Measurements from ENCODE around the gene XPO4.

XPO4 gene

GRCh38 chr13:20847296-20847695 lies 55.2 kb downstream of the XPO4 start:
- Histone ChIP-seq H3K36me3 (ENCODE audit: control insufficient read depth, low read length) (peaks cover 29% of the 10 kb centered on the region), H3K79me2 (ENCODE audit: control insufficient read depth, low read length) (peaks cover 22% of the 10 kb centered on the region), H3K27ac (ENCODE audit: low read depth, low read length) (no peak overlapping the region), H3K4me1 (ENCODE audit: control insufficient read depth, low read length) (no peaks in the 10 kb centered on the region), H4K20me1 (ENCODE audit: control insufficient read depth, insufficient read depth, low read depth, low read length) (0 out of 2 replicates have a peak, but pooled peaks cover 3% of the 10 kb centered on the region), H3K4me3 (ENCODE audit: low read length) (no peak overlapping the region), H3F3A (ENCODE audit: control insufficient read depth, insufficient read depth) (no peaks in the 10 kb centered on the region), H3K27me3 (ENCODE audit: control insufficient read depth, low read length) (no peaks in the 10 kb centered on the region), H3K9me3 (ENCODE audit: control insufficient read depth, insufficient read depth, low read length) (no peaks in the 10 kb centered on the region), H3K4me2 (ENCODE audit: low read length) (no peak overlapping the region), H3K9me2 (replicated peaks; ENCODE audit: control insufficient read depth, low read length) (no peaks in the 10 kb centered on the region)
- TF ChIP-seq CTCF (IDR thresholded peaks at IDR 0.05; ENCODE audit: low read depth, low read length, poor library complexity, severe bottlenecking) (no peak), EZH2phosphoT487 (IDR thresholded peaks at IDR 0.05; ENCODE audit: borderline replicate concordance, low read length) (no peak)

GRCh38 chr13:20843166-20843565 lies 59.4 kb downstream of the XPO4 start:
- H3K4me3 ChIP-seq (ENCODE audit: low read length), result no peak overlapping the region
- no peak overlapping the region for H3K4me2 ChIP-seq (ENCODE audit: low read length)
- no peaks in the 10 kb centered on the region for H3K4me1 ChIP-seq (ENCODE audit: control insufficient read depth, low read length)
- no peaks in the 10 kb centered on the region for H4K20me1 ChIP-seq (ENCODE audit: control insufficient read depth, insufficient read depth, low read depth, low read length)
- peaks cover 15% of the 10 kb centered on the region for H3K79me2 ChIP-seq (ENCODE audit: control insufficient read depth, low read length)
- no peaks in the 10 kb centered on the region for H3F3A ChIP-seq (ENCODE audit: control insufficient read depth, insufficient read depth)
- TF ChIP-seq CTCF (IDR thresholded peaks at IDR 0.05; ENCODE audit: low read depth, low read length, poor library complexity, severe bottlenecking) (no peak), EZH2phosphoT487 (IDR thresholded peaks at IDR 0.05; ENCODE audit: borderline replicate concordance, low read length) (no peak)
- H3K27ac ChIP-seq (ENCODE audit: low read depth, low read length), result no peak overlapping the region
- no peaks in the 10 kb centered on the region for H3K9me2 ChIP-seq (replicated peaks; ENCODE audit: control insufficient read depth, low read length)
- peaks cover 51% of the 10 kb centered on the region for H3K36me3 ChIP-seq (ENCODE audit: control insufficient read depth, low read length)
- no peaks in the 10 kb centered on the region for H3K27me3 ChIP-seq (ENCODE audit: control insufficient read depth, low read length)
- H3K9me3 ChIP-seq (ENCODE audit: control insufficient read depth, insufficient read depth, low read length), result no peaks in the 10 kb centered on the region

GRCh38 chr13:20840568-20840967 lies 62.0 kb downstream of the XPO4 start:
- Histone ChIP-seq H3K36me3 (ENCODE audit: control insufficient read depth, low read length) (peaks cover 70% of the 10 kb centered on the region), H4K20me1 (ENCODE audit: control insufficient read depth, insufficient read depth, low read depth, low read length) (no peaks in the 10 kb centered on the region)

More at GRCh38 chr13:20840568-20840967, 62.0 kb downstream of the XPO4 start:
- Histone ChIP-seq H3K9me2 (replicated peaks; ENCODE audit: control insufficient read depth, low read length) (no peaks in the 10 kb centered on the region), H3K4me3 (ENCODE audit: low read length) (no peak overlapping the region), H3K9me3 (ENCODE audit: control insufficient read depth, insufficient read depth, low read length) (no peaks in the 10 kb centered on the region), H3K4me1 (ENCODE audit: control insufficient read depth, low read length) (no peaks in the 10 kb centered on the region), H3K27ac (ENCODE audit: low read depth, low read length) (no peak overlapping the region), H3K79me2 (ENCODE audit: control insufficient read depth, low read length) (0 out of 2 replicates have a peak, but pooled peaks cover 2% of the 10 kb centered on the region), H3K27me3 (ENCODE audit: control insufficient read depth, low read length) (no peaks in the 10 kb centered on the region), H3K4me2 (ENCODE audit: low read length) (no peak overlapping the region), H3F3A (ENCODE audit: control insufficient read depth, insufficient read depth) (no peaks in the 10 kb centered on the region)
- TF ChIP-seq CTCF (IDR thresholded peaks at IDR 0.05; ENCODE audit: low read depth, low read length, poor library complexity, severe bottlenecking), result no peak
- no peak for TF ChIP-seq EZH2phosphoT487 (IDR thresholded peaks at IDR 0.05; ENCODE audit: borderline replicate concordance, low read length)

Measured in DOHH2 (cell line).